Right lung (tissue), 5 donors: ENCODE data around the gene CCDC9B. TPM values are rescaled to one million over a fixed set of nuclear protein-coding genes. Genes with fewer than 3 reads are reported as not detected.
A peak's percentile ranks its signal among the peaks of the same experiment; 100 is the strongest.

Experiments used
- DNase-seq, 2 donors: peaks; one replicate each; pipeline ENCODE4 v3.0.0-alpha.2; 2013
- polyA plus RNA-seq, 5 donors: library from polyadenylated mRNA; unstranded; fragments of 120-200 nt; gene quantifications; one replicate each; pipeline versions ENCODE4 v1.2.1 to v1.2.3, GENCODE V29; 2013; ENCODE audit warnings: inconsistent platforms in 1 of 5, low replicate concordance in 1 of 5; ENCODE audit not compliant: insufficient read length in 5 of 5, insufficient read depth in 1 of 5

The CCDC9B gene
- polyA plus RNA-seq, 5 donors = 5.1 to 9.7 (median 6.2) TPM

DNA sequence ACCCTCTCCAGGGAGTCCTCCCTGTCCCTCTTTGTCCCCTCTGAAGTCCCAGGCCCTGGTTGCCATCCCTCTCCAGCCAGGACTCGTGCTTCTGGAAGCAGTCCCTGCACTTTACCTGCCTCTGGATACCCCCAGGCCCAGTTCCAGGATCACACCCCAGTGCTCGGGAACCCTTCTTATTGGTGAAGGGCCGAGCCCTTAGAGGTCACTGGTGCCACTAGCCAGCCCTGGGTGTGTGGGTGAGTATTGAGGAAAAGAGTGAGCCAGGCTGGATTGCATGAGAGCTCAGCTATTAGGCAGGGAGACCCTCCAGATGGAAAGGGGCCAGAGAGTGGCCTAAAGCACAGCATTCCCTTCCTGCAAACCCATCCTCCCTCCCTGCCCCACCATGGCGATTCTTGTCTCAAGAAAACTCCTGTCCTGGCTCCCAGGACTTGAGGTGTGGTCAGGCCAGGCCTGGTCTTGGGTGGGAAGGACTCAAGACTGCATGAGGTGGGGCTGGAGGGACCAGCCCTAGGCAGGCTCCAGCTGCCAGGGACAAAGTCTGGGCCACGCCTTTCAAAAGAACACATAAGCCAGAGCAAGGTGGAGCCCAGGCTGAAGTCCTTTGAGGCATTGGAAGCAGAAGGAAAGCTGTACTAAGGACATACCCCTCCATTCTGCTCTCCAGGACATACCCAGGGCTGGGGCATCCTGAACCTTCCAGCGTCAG lies 5.3 kb upstream of the CCDC9B start:
- no peak for DNase-seq

DNA sequence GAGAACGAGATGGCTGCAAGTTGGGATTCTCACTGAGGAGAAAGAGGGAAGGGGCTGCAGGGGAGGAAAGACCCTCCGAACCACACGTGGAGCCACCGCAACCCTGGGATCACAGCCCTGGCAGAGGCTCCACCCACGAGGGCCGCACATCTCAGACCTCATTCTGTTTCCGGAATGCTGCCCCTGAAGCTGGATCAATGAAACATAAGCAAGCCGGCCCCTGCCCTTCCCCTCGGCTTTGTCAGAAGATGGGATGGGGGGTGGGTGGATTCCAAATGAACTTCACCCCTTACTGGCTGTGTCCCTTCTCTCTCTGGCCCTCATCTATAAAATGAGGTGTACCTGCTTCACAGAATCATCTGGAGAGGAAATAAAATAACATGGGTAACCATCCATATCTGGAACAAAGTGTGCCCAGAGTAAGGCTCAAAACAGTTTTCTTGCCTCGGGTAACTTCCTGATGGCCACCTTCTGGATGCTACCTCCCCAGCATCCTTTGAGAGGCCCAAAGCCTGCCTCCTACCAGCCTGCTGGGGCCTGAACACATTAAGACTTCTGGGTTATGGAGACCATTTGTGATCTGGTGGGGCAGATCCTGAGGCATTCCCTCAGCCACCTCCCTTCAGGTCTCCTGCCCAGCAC lies 4.6 kb upstream of the CCDC9B start:
- no peak for DNase-seq

DNA sequence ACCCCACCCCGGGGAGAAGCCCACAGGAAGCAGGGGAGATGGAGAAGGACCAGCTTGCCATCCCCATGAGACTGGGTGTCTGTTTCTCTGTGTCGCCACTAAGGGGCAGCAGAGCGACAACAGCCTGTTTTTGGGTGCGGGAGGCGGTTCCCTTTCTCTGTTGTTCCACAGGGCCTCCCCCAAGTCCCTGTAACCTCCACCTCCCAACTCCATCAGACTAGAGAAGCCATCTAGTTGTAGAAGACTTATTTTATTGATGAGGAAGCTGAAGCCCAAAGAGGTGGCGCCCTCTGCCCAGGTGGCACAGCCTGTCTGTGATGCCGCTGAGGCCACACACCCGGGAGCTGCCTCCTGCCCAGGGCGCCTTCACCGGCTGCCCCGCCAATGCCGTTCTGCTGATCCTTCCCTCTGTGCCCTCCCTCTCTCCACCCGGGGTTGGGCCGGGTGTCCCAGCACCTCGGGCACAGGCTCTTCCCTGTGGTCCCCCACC lies 3.9 kb upstream of the CCDC9B start:
- DNase-seq = no peak

DNA sequence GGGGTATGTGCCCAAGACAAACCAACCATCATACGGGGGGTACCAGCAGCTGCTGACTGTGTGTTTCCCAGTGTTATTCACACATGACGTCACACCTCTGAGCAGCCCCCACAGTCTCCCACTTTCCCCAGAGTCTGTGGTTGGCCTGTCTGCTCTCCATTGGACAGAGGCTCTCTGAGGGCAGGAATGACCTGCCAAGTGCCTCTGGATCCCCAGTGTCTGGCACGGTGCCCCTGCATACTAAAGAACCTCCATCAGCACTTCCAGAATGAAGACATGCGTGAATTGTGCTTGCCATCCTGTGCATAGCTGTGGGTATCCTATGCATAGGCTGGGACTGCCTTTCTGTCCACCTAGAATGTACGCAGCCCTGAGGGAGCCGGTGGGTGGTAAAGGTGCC lies 3.5 kb upstream of the CCDC9B start:
- DNase-seq = no peak

DNA sequence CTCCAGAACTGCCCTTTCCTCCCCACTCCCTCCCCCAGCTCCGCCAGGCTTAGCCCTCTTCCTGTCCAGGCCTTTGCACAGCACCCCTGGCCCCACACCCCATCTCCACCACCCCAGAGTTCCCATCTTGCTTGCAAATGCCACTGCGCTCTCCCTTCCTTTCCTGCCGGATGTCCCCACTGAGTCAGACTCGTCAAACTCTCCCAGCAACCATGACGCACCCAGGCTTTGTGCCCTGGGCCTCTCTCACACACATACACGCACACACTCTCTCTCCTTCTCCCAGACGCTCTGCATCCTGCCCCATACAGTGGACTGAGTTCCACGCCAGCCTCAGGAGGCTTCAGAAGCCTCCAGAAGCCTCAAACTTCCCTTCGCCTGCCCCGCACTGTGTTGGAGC lies 2.8 kb upstream of the CCDC9B start:
- no peak for DNase-seq

DNA sequence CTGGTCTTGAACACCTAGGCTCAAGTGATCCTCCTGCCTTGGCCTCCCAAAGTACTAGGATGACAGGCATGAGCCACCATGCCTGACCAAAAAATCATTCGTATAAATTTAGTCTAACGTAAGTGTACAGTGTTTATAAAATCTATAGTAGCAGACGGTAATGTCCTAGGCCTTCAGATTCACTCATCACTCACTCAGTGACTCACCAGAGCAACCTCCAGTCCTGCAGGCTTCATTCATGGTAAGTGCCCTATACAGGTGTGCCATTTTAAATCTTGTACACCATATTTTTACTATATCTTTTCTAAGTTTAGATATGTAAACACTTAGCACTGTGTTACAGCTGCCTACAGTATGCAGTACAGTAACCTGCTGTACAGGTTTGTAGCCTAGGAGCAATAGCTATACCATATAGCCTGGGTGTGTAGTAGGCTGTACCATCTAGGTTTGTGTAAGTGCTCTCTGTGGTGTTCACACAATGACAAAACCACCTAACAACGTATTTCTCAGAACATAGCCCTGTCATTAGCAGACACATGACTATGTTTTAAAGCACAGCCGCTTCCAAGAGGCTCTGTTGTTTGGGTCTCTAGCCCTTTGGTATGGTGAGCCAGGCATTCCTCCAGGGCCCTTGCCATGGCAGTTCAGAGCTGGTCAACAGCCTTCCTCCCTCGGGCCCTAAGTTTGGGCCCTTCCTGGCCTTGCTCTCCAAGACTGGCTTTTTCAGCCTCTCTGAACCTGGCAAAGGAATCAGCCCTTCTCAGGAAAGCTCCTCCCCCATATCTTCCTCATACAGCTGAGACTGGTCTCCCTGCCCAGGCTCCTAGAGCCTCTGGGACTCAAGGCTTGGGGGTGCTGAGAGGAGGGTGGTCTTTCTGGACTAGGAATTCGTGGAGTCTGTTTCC lies 1.9 kb upstream of the CCDC9B start:
- DNase-seq = no peak

DNA sequence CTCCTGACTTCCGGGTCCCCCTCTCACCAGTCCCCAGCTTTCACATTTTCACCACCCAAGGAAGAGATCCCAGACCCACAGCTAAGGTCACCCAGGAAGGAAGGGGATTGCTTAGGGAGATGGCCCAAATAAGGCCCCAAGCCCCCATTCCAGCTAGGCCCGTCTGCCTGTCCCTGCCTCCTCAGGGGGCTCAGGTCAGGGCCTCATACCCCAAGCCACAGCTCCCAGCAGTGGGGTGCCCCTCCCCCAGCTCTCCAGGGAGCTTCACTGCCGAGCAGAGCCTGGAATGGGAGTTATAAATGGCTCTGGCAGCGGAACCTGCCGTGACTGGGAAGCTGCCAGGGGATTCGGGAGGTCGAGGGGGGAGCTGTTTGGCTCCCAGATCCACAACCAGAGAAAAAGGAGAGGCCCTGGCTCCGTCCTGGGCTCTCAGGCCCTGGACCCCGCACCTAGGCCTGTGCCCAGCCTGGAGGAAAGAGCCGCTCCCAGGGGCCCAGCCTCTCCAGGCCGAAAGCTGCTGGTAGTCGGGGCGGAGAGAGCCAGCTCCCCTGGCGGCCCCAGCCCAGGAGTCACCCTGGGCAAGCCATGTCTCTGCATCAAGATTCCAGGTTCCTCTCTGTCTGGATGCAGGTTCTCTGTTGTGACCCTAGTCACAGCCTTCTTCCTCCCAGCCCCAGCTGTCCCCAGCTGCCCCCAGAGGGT lies 550 bp downstream of the CCDC9B start:
- DNase-seq = peak; percentile 62 to 71

DNA sequence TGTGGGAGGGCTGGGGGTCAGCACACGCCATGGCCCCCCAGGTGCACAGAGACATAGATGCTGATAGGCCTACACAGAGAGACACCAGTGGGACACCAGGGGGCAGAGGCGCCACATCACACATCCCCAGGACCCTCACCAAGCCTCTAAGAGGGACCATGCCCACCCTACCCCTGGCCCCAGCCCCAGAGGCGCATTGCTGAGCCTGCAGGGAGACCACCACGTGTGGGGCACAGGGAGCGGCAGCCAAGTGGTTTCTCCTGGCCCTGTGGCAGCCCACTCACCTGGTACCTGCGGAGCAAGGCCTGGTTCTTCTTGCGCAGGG lies 1.2 kb downstream of the CCDC9B start:
- DNase-seq = no peak

DNA sequence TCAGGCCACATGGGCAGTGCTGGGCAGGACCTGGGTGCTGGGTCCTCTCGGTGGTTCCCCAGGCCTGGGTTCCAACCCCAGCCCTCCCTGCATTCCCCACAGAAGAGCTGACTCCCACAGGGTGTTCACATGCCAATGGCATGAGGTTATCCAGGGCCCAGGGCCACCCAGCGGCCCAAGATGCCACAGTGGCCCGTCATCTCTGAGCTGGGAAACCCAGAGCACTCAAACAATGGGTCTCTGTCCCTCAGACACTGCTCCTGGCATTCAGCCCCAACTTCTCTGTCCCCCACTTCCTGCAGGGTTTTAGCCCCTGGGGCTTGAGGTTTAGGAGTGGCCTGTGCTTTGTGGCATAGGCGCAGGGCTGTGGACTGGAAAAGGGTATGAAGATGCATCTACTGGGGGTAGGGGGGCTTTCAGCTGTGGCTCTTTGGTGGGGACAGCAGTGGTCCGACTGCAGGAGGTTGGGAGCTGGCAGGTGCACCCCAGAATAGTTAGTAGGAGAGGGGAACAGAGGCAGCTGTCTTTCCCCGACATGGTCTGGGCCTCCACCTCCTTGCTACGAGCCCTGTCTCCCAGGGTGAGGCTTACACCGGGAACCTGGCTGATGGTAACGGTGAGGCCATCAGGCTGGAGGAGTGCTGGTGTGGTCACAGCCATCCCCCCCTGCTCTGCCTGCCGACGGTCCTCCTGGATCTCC lies 1.7 kb downstream of the CCDC9B start:
- no peak for DNase-seq

DNA sequence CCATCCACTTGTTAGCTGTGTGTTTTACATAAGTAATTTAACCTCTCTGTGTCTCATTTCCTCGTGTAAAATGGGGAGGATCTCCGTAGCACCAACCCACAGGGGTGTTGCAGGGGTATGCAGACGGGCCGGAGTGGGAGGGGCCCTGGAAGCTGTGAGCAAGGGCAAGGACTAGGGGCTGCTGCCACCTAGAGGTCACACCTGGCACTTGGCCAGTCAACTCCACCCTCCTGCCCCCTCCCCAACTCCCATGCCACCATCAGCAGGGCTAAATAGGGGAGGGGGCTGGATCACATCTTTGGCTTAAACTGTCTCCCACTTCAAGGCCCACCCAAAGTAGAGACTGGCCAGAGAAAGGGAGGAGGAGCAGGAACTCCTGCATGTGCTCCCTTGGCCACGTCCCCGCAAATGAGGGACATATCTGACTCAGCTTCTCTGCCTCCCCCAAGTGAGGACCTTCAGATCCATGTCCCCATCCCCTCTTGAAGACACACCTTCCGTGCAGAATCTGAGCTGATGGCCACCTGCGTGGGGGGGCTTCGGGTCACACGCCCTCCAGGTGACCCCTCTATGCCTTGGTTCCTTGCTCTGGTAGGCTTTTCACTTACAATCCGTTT lies 2.6 kb downstream of the CCDC9B start:
- no peak for DNase-seq

DNA sequence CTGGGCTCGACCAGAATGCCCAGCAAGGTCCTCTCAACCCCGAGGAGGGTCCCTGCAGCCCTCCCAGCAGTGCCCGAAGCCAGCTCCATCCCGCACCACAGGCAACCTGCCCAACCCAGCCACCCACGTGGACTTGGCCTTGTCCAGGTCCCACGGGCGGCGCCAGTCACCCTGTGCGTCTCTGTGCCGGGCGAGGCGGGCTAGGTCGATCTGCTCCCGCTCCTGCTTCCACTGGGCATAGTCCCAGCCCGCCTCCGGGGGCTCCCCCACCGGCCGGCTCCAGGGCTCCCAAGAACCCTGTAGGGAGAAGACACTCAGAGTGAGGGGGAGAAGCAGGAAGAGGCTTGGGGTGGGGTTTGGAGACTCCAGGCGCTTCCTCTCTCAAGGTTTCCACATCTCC lies 3.1 kb downstream of the CCDC9B start:
- DNase-seq = no peak

DNA sequence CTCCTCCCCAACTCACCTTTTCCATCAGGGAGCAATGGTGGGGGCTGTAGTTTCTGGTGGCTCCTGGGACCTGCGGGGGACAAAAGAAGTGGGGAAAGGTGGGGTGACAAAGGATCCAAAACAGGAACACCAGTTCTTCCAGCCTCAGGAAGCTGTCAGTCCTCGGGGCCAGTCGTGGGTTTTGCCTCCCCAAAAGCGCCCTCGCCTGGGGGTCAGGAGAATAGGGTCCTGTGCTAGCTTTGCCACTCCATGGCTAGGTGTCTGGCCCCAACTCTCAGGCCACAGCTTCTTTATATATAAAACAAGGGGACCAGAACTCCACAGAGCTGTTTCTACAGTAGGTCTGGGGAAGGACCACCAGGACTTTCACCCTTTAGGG lies 4.0 kb downstream of the CCDC9B start:
- no peak for DNase-seq

DNA sequence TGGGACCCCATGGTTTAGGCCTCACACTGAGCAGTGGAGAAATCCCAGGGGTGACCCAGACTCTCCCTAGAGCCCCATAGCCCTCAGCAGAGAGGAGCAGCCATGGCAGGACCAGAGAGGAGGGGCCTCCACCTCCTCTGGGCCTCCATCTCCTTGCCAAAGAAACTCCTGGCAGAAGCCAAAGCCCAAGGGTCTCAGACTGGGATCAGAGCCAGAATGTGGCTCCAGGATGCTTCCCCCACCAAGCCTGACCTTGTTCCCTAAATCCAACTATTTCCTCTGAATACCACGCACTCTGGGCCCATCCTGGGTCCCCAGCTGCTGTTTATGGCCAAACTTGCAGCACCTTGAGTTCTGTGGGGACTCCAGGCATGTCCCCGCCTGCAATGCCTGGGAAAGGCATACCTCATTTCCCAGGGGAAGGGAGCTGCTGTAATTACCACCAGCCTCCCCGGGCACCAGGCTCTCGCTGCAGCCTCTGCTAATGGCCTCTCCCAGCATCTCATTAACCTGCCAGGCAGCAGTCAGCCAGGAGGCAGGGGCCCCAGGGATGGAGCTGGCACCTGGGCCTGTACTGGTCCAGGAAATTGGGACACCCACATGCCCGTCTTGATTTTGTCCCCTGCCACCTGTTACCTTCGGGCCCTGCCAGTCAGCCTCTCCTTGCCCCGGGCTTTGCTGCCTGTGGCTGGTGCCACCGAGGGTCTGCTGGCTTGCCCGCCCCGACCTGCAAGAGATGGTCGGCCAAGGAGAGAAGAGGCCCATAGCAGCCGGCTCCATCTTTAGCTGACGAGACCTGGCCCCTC lies 4.6 kb downstream of the CCDC9B start:
- no peak for DNase-seq

DNA sequence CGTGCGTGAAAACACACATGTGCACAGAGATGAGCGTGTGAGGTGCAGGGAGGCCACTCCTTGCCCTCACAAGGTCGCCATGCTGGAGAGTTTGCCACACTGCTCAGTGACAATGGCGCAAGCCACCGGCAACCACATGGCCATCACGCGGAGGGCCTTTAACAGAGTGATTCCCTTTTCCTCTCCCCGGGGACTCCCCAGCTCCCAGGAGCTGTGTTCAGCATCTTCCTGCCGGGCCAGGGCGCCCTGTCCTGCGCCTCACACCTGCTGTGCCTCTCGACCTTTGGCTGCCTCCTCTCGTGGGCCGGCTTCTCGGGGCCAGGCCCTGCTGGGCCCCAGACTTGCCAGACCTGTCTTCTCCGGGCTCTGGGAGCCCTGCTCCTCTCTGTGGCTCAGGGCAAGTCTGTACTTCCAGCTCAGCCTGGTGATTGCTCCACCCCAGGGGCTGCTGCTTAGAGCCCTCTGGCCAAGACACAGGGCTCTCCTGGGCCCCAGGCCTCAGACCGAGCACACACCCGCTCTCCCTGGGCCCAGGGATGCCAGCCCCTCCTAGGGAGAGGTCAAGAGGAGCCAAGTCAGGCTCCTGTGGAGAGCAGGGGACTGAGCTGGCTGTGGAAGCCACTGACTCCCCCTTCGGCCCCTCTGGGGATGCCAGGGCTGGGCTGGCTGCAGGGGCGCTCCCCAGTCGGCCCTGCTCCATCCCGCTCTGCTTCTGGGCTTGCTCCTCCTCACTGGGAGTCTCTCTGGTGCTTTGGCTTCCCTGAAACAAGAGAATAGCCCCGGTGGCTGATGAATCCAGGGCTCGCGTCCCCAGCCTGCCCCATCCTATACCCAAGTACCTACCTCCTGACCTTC lies 5.6 kb downstream of the CCDC9B start:
- DNase-seq = no peak

DNA sequence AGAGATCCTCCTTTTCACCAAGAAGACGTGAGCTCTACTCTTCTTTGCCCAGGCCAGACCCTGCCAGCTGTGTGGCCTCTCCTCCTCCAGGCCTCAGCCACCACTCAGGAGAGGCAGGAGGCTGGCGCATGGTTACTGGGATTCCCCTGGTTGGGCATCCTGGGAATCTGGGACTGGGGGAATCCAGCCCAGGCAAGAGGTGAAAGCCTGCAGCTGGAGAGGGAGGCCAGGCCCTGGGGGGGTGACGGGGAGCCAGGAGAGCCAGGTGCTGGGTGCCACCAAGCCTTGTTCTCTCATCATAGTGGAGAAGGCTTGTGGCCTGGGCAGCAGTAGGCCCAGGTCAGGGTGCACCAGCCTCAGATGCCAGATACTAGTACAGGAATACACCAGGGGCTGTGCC lies 6.2 kb downstream of the CCDC9B start:
- DNase-seq = no peak

DNA sequence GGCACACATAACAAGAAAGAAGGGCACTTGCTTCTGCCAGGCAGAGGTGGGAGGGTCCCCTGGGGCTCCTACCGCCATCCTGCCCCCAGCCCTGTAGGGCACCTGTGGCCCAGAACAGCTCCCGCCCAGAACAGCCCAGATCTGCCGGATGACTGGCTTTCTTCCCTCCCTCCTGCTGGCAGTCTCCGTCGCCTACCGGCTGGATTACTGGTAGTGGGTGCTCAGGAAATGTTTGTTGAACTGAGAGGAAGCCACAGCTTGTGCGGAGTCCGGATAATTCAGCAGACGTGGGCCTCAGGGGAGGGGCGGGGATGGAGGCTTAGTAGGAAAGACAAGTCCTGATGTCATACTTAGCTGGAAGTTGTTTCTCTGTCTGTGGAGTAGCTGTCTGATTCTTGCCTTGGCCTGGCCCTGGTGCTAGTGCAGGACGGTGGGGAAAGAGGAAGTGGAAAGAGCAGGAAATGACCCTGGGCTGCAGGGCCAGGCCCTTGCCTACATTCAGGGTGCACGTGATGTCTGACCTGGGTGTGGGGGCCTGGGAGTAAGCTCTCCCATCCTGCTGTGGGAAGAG lies 6.7 kb downstream of the CCDC9B start:
- DNase-seq = no peak

DNA sequence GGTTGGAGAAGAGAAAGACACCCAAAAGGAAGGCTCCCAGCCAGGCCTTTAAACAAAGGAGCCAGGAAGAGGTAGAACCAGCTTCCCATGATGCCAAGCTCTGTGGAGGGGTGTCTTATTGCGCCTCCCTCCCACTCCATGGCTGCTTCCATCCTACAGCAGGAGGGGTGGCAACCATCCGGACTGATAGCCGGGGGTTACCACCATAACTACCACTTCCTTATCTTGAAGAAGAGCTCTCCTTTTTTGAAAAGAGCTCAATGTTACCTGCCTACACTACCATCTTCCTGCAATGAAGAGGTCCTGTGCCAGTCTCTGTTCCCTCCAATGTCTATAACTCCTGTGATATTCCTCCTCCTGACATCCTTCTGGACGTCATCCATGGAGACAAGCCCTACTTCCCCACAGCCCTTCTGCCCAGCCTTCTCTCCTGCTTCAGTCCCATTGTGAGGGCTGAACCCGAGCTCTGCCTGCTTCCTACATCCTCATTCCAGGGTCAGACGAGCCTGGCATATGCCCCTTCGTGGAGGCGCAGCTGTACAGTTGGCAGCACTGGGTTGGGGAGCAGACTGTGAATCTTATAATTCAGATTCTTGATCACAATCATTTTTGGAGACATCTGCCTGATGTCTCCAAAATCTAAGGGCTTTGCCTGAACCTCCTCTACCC lies 8.5 kb downstream of the CCDC9B start:
- DNase-seq = no peak

DNA sequence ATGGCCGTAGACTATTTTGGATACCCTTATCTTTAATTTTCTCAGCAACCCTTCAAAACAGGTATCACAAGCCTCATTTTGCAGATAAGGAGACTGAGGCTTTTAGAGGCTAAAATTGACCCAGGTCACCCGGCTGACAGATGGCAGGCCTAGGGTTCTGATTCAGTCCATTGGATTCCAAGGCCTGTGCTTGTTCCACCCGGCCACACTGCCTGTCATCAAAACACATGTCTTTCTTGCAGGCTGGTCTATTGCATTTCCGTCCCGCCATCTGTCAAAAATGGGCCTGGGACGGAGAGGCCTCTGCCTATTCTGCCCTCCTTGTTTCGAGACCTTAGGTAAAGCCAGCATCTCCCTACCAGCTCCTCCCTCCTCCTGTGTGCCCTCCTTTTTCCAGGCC lies 9.1 kb downstream of the CCDC9B start:
- no peak for DNase-seq
